HepG2 (cell line): Measurements from ENCODE around the gene ZDHHC19. TPM values are rescaled to one million over a fixed set of nuclear protein-coding genes. Genes with fewer than 3 reads are reported as not detected.

ENCODE experiments used
- DBP ChIP-seq: sonication (generic); formaldehyde crosslinking; IDR thresholded peaks from 2 replicates; pipeline ENCODE4 v1.4.0; 2020; ENCODE audit warnings: missing genetic modification reagents; ENCODE audit errors: not compliant biosample characterization
- ERF ChIP-seq: IDR thresholded peaks from 2 replicates; pipeline ENCODE4 v1.6.1; 2018; ENCODE audit warnings: missing biosample characterization, missing genetic modification reagents
- GATA4 ChIP-seq: sonication (generic); IDR thresholded peaks from 2 replicates; pipeline ENCODE4 v1.6.1; 2016; ENCODE audit warnings: antibody characterized with exemption, low read depth, borderline replicate concordance
- SRY ChIP-seq: sonication (generic); formaldehyde crosslinking; IDR thresholded peaks from 2 replicates; pipeline ENCODE4 v1.8.0; 2022; ENCODE audit warnings: mild to moderate bottlenecking, missing genetic modification reagents
- XBP1 ChIP-seq: sonication (generic); formaldehyde crosslinking; IDR thresholded peaks from 2 replicates; pipeline ENCODE4 v1.5.0; 2020; ENCODE audit warnings: missing genetic modification reagents
- ZBTB3 ChIP-seq: sonication (generic); formaldehyde crosslinking; IDR thresholded peaks from 2 replicates; pipeline ENCODE4 v1.4.0; 2020; ENCODE audit warnings: low read depth, mild to moderate bottlenecking, moderate library complexity, missing genetic modification reagents, borderline replicate concordance
- ZKSCAN5 ChIP-seq: sonication (generic); formaldehyde crosslinking; IDR thresholded peaks from 2 replicates; pipeline ENCODE4 v1.5.1; 2020; ENCODE audit warnings: mild to moderate bottlenecking, missing genetic modification reagents
- ZNF160 ChIP-seq: sonication (generic); formaldehyde crosslinking; IDR thresholded peaks from 2 replicates; pipeline ENCODE4 v1.8.0; 2022; ENCODE audit warnings: mild to moderate bottlenecking, inconsistent platforms, missing genetic modification reagents
- ZNF282 ChIP-seq: fragments of 450-650 bp; IDR thresholded peaks from 2 replicates; pipeline ENCODE4 v1.6.1; 2018; ENCODE audit not compliant: partially characterized antibody
- ZNF3 ChIP-seq: IDR thresholded peaks from 2 replicates; pipeline ENCODE4 v1.7.0; 2017; ENCODE audit warnings: inconsistent platforms
- ZNF407 ChIP-seq: sonication (generic); formaldehyde crosslinking; IDR thresholded peaks from one replicate; pipeline ENCODE4 v1.5.1; 2020; ENCODE audit warnings: mild to moderate bottlenecking, missing genetic modification reagents; ENCODE audit errors: not compliant biosample characterization
- ZNF646 ChIP-seq: sonication (generic); formaldehyde crosslinking; IDR thresholded peaks from 2 replicates; pipeline ENCODE4 v1.9.0; 2021; ENCODE audit warnings: mild to moderate bottlenecking, missing genetic modification reagents
- ZNF768 ChIP-seq: sonication (generic); formaldehyde crosslinking; IDR thresholded peaks from 2 replicates; pipeline ENCODE4 v1.4.0; 2020; ENCODE audit warnings: missing genetic modification reagents
- polyA plus RNA-seq, 8 experiments: library from polyadenylated mRNA; depleted of rRNA in 3 of 8; stranded (reverse) in 7 of 8; unstranded in 1 of 8; fragments of >200 nt; fragmentation: Illumina TruSeq in 4 of 8; extraction: Trizol in 4 of 8; gene quantifications; 2 replicates each; pipeline versions ENCODE4 v1.2.1 to v1.2.3, GENCODE V29; 2011 to 2016; ENCODE audit warnings: low read depth in 4 of 8, missing spikeins in 1 of 8, mixed read lengths in 1 of 8; ENCODE audit not compliant: insufficient read depth in 1 of 8
- total RNA-seq, 5 experiments: library from RNA; depleted of rRNA; stranded (reverse); fragments of >200 nt; fragmentation: Illumina TruSeq; extraction: Trizol; gene quantifications; 2 replicates each; pipeline ENCODE4 v1.2.3, GENCODE V29; 2016; ENCODE audit warnings: low read depth in 1 of 5

The ZDHHC19 gene
- total and polyA plus RNA-seq, 2 of the 13 experiments (the other 11 are each of a cell fraction or from before 2014, with no cell fraction given) = 0.22 to 0.53 TPM

- peak; percentile 59 for TF ChIP-seq ZNF407 (CRISPR knock-in tag)
- no peak for TF ChIP-seq DBP (CRISPR knock-in tag)
- no peak for TF ChIP-seq ZNF768 (CRISPR knock-in tag)
- no peak for TF ChIP-seq ZNF3 (CRISPR knock-in tag)
- peak; percentile 79 for TF ChIP-seq ERF (CRISPR knock-in tag)
- TF ChIP-seq XBP1 (CRISPR knock-in tag) = no peak
- TF ChIP-seq GATA4 = no peak
- no peak for TF ChIP-seq ZNF646 (CRISPR knock-in tag)
- TF ChIP-seq ZNF282 = no peak
- no peak for TF ChIP-seq ZNF160 (CRISPR knock-in tag)
- TF ChIP-seq ZKSCAN5 (CRISPR knock-in tag) = no peak
- TF ChIP-seq SRY (CRISPR knock-in tag) = 0 out of 2 replicates have a peak, but pooled peaks have one; percentile 51
- no peak for TF ChIP-seq ZBTB3 (CRISPR knock-in tag)
Observed at GRCh38 chr3:196163666-196164493, 47.3 kb downstream of the ZDHHC19 start (continued).
